Frontal cortex (tissue), 4 donors: ENCODE results near the gene RNF6. TPM values are rescaled to one million over a fixed set of nuclear protein-coding genes. Genes with fewer than 3 reads are reported as not detected.

ENCODE experiments used
- DNase-seq, 2 donors: peaks; one replicate each; pipeline ENCODE4 v3.0.0; 2012; ENCODE audit warnings: low spot score in 2 of 2
- FAIRE-seq: peaks from 2 replicates; lab custom pipeline; 2012; peaks lifted over from hg19 to GRCh38; lab: Jason Lieb, UNC
- total RNA-seq: library from RNA; depleted of rRNA; stranded (reverse); fragments of >200 nt; gene quantifications from one replicate; pipeline ENCODE4 v1.2.3, GENCODE V29; 2014
- donor health status: control.
- donor health status: control.
- donor health status: control.

RNF6 gene
- total RNA-seq, 1 donor from 2014 or later: 22.8 TPM

DNA sequence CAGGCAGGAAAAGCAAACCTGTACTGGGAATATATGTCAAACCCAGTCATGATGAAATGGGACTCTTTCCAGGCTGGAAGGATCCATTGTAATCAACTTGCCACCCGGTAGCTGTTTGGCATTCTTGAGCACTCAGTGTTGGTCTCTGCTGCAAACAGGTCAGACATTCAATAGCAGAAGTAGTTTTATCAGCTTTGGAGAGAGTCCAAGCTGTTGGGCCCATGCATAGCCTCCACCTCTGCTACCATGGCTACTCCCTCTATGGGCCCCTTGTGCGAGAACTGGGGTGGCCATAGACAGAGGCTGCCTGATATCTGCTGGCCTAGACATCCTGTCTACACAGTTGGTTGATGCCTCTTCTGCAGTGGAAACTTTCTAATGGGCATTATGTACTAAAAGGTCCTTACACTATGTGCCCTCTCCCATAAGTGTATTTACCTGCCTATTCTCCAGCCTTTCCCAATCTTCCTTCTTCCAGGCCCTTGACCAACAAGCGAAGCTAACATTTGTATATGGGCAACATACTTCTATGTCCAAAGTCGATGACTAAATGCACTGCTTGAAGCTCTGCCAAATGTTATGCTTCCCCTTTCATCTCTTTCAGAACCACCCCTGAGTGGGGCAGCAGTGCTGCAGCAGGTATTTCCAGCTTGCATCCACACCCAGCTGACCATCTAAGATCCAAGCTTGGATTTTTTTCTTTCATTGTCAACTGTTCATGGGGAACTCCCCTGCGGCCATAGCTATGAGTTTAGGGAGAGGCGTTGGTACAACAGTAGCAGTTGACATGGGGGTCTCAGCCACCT lies 5.3 kb upstream of the RNF6 start:
- DNase-seq: no peak
- no peak for FAIRE-seq

DNA sequence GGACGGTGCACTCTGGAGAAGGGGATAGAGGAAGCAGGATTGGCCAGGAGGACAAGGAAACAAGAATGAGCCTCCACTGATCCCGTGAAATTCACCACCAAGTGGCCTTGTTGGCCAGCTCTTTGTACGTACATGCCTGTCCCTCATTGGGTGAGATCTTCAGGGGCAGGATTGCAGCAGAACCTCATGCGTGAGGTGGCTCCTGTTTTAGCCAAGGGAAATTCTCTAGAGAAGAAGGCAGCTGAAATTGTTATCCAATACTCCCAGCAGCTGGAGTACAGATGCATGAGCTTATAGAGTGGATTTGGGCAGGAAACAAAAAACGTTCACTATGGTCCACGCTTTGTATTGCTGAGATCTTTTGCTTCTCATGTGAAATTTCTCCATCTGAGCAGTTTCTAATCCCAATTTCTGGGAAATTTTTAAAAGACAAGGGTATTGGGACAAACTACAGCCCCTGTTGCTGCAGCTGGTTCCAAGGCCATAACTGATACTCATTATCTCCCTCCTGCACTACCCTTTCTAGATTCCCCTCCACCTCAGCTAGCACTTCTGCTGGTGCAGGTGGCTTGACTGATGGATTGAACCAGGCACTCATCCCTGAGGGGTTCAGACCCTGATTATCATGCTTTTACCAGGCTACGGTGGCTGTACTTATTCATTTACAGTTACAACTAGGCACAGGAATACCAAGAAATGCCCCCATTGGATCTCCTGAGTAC lies 3.9 kb upstream of the RNF6 start:
- FAIRE-seq (no peak), DNase-seq (no peak)

DNA sequence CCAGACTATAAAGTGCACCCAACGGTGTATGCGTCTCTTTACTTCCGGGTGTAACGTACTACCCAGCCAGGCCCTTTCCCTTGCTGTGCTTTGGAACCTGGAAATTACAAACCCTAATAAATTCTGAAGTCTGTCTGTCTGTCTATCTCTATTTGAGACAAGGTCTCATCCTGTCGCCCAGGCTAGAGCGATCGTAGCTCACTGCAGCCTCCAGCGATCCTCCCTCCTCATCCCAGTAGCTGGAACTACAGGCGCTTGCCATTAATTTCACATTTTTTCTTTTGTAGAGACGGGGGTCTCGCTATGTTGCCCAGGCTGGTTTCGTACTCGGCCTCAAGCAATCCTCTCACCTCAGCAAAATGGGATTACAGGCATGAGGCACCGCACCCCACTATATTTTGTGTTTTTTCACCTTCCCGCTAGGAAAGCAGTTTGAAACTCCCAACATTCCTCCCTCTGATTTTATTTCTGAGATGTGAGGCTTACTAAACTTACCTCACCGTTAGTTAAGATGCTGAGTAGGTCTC lies 469 bp upstream of the RNF6 start:
- DNase-seq: no peak

DNA sequence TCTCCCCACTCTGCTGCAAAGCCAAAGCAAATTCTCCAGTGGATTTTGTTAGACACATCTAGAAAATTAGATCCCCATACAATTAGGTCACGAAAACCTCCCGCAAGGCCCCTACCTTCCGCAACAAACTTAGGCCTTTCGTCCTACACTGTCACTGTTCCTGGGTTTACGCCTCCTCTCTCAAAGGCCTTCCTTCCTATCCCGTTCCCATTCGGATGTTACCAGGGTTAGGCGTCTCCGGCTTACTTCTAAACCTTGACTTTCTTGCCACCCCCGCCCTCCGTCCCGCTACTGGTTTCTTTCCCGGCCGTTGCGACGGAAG lies 754 bp downstream of the RNF6 start:
- no peak for DNase-seq
- no peak for FAIRE-seq

More for the DNA sequence above, 469 bp upstream of the RNF6 start:
- no peak for FAIRE-seq

DNA sequence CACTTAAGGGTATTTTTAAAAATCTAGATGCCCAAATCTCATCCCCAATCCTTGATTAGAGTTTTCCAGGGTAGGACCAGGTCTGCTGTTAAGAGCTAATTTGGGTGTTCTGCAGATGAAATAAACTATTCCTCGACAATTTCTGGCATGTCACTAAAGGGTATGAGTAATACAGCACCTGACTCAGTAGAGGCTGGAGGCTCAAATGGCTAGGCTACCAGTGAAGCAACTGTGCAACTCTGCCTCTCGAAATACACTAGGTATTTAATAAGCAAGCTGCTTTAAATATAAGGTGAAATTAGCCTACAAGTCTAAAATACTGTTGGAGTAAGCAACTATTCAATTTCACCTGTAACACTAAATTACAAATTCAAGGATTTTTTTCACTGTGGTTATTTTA lies 1.5 kb downstream of the RNF6 start:
- DNase-seq (no peak), FAIRE-seq (no peak)

DNA sequence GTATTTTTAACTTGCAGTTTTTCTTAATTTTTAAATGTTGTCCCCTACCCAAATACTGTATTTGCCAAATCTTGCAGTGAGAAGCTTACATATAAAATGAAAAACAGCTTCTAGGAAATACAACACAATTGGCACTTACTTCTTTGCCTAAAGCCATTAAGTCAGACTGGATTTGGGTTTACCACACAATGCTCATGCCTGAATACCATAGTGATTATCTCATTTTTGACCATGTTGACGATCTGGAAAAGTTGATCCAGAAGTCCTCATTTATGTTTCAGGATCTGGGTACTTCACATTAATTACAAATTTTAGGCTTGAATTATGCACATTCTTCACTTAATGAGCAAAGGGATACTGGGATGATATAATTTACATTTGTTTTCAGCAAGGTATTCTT lies 2.4 kb downstream of the RNF6 start:
- no peak for FAIRE-seq
- no peak for DNase-seq

DNA sequence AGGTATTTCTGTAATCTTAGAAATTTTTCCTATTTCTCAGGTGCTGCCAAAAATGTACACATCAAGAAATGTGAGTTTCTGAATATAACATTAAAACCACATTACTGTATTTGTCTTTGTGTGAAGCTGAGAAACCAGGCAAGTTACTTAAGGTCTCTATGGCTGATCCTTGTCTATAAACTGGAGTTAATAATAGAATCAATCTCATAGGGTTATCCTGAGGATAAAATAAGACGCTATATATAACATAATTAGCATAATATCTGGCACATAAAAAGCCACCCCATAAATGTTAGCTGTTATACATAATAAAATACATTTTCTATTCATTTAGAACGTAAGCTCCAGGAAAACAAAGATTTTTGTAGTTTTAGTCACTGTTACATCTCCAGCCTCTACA lies 6.1 kb downstream of the RNF6 start:
- DNase-seq: no peak
- no peak for FAIRE-seq

DNA sequence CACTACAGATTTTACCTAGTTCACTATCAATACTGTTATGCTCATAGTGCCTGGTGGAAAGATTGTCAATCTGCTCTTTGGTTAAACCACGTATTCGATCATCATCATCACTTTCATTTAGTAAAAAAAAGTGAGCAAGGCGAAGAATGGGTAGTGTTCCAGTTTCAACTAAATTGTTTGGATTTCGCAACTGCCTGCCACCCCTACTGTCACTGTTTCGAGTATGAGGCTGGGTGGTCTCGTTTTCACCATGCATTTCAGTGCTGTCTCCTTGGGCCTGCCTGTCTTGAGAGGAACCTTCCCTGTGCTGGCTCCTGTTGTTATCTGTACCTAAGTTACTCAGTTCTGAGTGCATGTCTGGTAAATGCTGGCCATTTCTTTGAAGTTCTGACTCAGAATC lies 8.1 kb downstream of the RNF6 start:
- DNase-seq (no peak), FAIRE-seq (no peak)

DNA sequence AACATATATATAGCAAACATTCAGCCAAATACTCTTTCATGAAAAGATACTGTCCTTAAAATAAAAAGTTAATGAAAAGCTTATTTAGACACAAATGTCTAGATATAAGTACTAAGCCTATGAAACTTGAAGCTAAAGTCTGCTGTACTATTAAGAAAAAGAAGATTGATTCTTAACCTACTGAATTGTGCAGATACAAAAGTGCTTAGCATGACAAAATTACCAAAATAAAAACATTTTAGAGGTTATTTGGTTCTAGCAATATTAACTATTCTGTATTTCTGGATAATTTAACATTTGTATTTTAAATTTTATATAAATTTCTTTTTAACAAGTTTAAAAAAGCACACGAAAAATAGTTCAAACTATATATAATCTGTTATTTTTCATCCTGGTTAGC lies 8.8 kb downstream of the RNF6 start:
- FAIRE-seq: no peak
- no peak for DNase-seq

DNA sequence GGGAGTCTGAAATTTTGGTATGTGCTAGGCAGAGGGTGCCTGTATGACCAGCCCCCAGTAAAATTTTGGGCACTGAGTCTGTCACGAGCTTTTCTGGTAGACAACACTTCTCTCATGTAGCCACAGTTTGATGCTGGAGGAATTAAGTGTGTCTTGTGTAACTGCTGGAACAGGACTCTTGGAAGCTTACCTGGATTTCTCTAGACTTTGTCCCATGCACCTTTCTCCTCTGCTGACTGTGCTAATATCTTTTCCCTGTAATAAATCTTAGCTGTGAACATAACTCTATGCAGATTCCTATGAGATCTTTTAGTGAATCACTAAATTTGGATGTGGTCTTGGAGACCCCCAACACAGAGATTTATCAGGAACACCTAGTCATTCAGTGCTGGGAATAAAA lies 13.8 kb downstream of the RNF6 start:
- no peak for FAIRE-seq

DNA sequence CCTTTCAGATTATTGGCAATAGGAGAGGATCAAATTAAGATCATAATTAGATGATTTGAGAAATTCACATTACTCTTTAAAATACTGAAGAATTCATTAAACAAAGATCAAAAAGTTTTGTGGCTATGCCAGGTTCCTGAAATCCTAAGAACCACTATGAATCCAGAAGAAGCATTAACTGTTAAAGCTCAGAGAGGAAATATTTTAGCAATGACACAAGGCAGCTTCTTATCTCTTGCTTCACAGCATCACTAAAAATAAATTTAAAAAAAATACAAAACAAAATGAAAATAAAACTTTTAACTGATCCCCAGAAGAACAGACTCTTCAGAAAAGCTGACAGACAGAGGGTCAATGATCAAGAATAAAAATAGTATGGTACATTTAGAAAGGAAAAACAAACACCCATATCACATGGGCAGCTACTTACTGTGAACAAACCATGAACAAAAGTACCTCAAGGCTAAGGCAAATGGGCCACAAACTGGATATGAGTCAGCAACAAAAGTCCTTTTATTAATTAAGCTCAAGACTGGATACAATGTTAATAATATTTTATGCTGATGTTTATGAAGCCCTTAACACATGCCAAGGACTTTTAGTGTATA lies 19.6 kb downstream of the RNF6 start:
- no peak for FAIRE-seq
- DNase-seq: no peak

More for the DNA sequence above, 13.8 kb downstream of the RNF6 start:
- DNase-seq: no peak

DNA sequence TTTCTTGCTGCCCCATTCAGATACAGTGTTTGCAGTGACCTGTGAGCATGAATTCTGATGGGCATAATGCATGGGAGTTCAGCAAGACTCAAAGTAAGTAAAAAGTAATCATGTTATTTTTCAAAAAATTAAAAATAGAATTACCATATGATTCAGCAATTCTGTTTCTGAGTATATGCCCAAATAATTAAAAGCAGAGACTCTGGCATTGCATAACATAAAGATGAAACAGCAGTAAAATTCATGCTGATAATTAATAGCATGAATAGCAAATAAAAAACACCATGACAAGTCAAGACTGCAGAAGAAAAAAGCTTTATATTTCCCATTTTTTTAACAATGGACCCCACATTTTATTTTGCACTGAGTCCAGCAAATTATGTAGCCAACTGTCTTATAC lies 21.3 kb downstream of the RNF6 start:
- no peak for DNase-seq
- no peak for FAIRE-seq

DNA sequence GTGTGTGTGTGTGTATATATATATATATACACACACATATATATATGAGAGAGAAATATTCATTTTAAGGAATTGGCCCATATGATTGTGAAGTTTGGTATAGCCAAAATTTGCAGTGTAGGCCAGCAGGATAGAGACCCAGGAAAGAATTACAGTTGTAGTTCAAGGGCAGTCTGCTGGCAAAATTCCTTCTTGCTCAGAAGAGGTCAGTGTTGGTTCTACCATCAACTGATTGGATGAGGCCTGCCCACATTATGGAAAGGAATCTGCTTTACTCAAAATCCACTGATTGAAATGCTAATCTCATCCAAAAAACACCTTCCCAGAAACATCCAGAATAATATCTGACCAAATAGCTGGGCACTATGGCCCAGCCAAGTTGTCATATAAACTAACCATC lies 24.0 kb downstream of the RNF6 start:
- DNase-seq (no peak), FAIRE-seq (no peak)

DNA sequence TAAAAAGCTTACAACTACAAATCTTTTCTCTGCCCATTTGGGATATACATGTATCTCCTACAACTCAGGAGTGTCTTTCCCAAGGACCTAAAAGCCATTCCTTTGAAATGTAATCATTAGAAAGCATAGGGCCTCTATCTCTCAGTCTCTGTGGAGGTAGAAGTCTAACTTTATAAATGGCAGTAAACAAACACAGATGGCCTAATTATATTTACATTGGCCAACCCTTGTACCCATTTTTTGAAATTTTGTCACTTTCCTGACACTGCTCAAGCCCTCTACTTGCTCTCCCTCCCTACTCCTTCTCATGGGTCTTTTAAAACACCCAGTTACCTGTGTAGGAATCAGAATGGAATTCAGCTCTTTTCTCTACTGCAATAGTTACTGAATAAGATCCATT lies 24.8 kb downstream of the RNF6 start:
- DNase-seq (no peak), FAIRE-seq (no peak)

DNA sequence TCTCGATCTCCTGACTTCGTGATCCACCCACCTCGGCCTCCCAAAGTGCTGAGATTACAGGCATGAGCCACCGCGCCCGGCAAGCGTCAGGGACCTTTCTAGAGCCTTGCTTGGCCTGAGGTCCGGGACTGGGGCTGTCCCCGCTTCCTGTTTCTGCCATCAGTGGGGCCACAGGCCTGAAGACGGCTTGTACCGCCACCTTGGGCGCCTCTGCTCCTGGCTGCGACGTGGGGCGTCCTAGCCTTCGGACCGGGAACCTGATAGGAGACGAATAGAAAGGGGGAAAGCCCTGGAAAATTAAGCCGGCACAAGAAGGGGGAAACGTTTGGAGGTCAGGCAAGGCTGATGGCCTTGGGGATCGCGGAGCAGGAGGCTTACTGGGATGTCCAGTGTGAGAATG lies 35.1 kb downstream of the RNF6 start:
- no peak for DNase-seq
- no peak for FAIRE-seq

DNA sequence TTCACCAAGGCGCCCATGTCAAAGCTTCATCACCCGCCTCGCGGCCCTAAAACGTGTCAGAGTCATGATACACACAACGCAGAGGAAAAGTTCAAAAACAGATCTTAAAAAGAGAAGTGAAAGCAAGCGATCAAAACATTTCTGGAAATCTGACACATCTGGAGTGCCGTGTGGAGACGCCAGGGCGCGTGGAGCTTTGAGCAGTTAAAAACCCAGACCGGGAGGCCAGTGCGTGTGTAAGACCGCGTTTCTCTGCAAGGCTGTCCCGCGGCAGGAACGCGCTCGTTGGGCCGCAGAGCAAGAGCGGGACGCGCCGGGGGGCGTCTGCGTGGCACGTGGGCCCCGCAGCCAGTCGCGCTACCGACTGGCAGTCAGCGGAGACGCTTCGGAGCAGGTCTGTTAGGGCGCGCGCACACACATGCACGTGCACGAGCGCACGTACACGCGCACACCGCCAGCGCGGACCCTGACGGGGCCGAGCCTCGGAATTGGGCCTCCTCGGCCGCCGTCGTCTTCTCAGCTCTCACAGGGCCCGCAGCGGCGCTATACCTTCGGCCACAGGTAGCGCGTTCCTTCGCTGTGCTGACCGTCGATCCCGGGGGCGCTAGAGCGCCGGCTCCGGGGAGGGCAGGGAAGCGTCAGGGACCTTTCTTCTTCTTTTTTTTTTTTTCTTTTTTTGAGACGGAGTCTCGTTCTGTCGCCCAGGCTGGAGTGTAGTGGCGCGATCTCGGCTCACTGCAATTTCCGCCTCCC lies 35.8 kb downstream of the RNF6 start:
- DNase-seq (peak; percentile 57 to 71), FAIRE-seq (no peak)

DNA sequence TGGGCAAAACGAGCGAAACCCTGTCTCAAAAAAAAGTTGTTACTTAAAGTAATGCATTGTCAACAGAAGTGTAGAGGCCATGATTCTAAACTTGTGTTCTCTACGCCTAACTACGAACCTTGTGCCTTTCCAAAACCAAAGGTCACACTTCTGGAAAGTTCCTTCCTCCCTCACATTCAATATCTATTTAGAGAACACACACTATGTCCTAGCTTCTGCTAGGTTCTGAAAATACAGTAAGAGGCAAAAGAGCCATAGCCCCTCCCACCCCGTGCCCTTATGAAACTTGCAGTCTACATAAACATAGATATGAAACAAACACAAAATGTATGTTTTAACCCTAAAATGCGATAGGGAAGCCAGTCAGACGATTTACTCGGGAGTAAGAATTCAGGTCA lies 36.4 kb downstream of the RNF6 start:
- FAIRE-seq: no peak
- DNase-seq: no peak

DNA sequence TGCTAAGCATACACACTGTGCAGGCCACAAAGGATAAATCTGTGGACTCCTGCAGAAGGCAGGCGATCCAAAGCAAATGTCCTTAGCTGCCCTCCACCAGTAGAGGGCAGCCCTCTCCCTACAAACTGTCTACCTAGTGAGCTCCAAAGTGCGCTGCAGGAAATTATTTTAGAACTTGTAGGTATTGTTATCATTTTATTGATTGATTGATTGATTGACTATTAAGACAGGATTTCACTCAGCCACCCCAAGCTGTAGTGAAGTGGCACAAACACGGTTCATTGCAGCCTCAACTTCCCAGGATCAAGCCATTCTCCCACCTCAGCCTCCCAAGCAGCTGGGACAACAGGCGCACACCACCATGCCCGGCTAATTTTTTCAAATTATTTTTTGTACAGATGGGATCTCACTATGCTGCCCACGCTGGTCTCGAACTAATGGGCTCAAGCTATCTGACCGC lies 37.3 kb downstream of the RNF6 start:
- peak; percentile 36 for FAIRE-seq
- peak; percentile 44 to 54 for DNase-seq

DNA sequence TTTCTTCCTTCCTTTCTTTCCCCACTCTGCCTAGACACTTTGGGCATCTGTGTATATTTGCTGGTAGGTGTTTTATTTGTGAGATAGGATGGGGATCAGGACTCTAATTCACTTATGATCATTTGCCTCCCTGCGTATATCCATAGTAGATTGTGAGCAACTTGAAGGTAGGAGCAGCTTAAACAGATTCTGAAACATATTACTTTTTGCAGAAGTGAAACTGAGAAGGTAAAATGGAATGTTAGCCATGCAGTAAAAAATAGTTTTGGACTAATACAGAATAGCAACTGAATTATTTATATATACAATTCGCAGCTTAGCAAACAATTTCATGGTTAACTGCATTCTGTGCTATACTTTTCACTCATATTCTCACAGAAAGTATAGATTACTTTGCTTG lies 38.7 kb downstream of the RNF6 start:
- no peak for DNase-seq
- no peak for FAIRE-seq

DNA sequence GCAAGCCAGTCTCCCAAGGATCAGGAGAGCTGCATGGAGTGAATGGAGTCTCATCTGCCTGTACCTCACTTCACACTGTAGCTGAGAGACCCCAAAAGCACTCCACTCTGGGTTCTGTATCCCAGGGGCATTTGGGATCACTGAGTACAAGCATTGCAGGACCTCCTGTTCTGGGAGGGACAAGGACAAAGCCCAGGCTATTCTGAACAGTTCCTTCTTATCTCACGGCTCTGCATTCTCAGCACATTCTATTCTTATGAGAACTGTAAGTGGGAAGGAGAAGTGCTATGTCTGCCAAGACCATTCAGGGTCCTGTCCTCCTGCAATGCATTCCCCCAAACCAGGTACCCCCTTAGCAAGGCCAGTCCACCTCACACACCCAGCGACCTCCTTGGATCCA lies 42.8 kb downstream of the RNF6 start:
- DNase-seq: no peak
- FAIRE-seq: no peak
